Ramos (cell line): Measurements from ENCODE around the gene KCNA3.
"Not testable (repeated sequence)": the region's sequence is repeated elsewhere in the genome, so short reads cannot be mapped to it uniquely, and the experiment has no call there.

ENCODE experiments used
- in situ Hi-C: fragments of 300-500 bp; cut with MboI; formaldehyde crosslinking; loops from one replicate; pipeline ENCODE4 v1.14.3; 2022; ENCODE audit warnings: low sequenced_read_pairs; ENCODE audit not compliant: unreplicated experiment

The KCNA3 gene

DNA sequence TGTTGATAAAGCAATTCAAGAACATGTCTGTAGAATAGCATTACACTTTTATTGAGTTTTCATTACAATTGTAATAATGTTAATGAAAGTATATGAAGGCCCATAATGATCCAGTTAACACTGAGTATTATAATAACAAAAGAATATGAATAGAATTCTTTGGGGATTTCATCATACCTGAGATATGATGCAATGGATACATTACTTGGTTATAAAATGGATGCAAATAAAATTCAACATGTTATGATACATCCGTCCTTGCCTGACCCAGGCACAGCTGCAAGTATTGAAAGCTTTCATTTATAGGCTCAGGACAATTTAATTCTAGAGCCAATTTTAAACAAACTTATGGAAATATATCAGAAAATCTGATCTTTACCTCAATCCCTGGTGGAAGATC, 8.2 kb upstream of the KCNA3 start:
- in situ Hi-C loops, result no loop called here

DNA sequence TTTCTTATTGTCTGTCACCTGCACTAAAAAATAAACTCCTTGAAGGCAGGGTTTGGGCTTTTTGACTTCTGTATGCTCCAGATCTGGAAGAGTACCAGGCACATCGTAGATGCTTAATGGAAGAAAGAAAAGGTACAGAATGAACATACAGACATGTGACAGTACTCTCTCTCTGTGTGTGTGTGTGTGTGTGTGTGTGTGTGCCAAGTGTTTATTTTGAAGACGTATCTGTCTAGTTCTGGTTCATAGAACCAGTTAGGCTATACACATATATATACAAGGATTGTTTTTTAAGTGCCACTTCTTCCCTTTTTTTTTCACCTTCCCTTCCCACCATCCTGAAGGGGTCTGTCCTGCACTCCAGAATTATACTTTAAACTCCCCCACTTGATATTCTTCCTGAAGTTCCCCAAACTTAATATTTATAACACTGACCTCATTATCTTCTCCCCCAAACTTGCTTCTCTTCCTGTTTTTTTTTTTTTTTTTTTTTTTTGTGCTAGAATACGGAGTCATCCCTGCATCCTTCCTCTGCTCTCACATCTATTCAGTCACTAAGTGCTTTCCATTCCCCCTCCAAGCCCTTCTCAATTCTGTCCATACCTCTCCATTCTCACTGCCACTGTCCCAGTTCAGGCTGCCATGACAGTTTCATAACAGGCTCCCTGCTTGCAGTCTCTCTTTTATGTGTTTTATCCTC, 5.4 kb upstream of the KCNA3 start:
- in situ Hi-C loops, result no loop called here

DNA sequence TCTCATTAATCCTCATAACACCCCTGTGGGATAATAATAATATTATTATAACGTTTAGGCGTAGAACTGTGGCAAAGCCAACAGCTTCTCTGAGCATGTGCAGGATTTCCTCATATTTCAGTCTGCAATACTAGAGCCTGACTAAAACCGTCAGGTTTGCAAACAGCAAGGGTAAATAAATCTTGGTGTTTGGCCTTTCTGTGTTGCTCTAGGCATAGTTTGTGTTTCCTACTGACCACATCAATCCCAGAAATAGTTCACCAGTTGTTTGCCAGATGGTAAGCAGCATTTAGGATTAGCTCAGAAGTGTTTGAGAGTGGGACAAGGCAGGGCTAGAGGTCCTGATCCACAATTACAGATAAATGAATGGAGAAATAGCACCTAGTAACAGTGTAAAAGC, 2.8 kb upstream of the KCNA3 start:
- in situ Hi-C loops, result no loop called here

DNA sequence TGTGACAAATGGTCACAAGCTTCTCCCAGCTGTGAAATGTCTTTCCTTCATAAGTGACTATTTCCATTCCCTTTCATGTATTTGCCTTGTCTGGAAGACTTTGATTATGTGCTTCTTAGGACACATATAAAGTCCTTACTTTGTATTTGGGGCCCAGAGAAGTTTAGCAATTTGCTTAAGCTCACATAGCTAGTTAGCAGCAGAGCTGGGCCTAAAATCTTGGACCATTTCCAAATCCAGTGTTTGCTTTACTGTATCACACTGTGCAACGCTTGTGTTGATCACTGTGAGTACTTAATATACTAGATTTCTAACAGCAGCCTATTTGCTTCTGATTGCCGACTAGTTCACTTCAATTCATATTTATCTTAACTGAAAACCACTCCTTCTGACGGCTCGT, 2.2 kb upstream of the KCNA3 start:
- in situ Hi-C loops, result no loop called here

DNA sequence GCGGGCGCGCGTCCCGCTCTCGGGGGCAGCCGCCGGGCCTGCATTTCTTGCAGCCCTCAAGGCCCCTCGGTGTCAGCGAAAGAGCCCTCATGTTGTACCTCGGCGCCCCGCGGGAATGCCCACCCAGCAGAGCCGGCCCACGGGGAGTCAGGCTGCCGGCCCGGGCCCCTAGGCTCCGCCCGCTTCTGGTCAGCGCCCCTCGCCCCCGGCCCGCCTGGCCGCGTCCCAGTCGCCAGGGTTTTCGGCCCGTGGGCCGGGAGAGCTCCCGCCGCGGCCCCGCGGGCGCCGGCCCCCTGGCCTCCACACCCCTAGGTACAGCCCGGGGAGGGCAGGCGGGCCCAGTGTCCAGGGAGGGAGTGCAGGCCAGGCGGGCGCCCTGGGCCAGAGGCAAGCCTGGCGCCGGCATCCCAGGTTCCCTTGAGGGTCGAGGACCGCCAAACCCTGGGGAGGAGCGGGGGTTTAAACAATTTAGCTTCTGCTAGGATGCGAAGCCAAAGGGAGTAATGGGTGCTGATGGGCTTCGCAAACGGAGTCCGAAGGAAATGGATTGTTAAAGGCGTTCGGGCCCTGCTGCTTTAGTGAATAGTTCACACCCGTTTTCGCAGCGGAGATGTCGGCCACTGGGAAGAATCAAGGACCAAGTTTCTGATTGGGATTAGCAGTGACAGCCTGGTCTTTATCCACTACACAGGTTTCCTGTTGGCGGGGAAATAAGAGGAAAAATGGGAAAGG, 486 bp upstream of the KCNA3 start:
- in situ Hi-C loops, result no loop called here

DNA sequence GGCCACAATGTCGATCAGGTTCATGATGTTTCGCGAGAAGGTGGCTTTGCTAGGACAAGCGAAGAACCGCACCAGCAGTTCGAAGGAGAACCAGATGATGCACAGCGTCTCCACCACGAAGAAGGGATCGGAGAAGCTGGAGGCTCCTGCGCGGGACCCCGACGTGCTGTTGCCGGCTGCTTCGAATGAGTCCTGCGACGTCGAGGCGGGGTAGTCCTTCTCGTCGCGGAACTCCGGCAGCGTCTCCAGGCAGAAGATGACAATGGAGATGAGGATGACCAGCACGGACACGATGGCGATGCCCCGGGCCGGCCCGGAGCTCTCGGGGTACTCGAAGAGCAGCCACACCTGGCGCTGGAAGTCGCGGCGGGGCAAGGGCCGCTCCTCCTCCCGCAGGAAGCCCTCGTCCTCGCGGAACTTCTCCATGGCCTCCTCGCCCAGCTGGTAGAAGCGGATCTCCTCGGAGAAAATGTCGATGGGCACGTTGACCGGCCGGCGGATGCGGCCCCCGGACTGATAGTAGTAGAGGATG, 869 bp downstream of the KCNA3 start:
- in situ Hi-C loops, result loop anchor here (5.0 kb wide), 1 partner anchor 37 kb away; no protein-coding TSS in a partner anchor

DNA sequence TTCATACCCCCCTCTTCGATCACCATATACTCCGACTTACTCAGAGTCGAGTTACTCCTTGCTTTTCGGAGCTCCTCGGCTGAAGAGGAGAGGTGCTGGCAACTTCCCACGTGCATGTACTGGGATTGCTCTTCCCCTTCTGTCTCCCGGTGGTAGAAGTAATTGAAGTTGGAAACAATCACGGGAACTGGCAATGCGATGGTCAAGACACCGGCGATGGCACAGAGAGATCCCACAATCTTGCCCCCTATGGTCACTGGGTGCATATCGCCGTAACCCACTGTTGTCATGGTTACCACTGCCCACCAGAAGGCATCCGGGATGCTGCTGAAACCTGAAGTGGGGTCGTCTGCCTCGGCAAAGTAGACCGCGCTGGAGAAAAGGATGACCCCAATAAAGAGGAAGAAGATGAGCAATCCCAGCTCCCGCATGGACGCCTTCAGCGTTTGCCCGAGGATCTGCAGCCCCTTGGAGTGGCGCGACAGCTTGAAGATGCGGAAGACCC, 1.5 kb downstream of the KCNA3 start:
- in situ Hi-C loops, result loop anchor here (5.0 kb wide), 1 partner anchor 36 kb away; no protein-coding TSS in a partner anchor

DNA sequence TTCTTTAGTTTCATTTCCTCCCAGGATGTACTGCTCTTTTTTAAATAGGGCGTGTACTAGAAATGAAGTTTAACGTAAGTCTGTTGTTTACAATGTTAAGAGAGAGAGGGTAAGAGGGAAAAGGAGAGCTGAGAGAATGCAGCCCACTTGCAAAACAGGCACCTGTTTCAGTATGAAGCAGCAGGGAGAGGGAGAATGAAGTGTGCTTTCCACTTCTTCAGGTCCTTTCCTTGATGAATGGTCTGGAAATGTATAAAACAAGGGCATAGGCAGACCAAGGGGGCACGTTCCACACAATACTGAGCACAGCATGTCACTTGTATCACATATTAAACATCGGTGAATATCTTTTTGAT, 2.0 kb downstream of the KCNA3 start:
- in situ Hi-C loops, result loop anchor here (5.0 kb wide), 1 partner anchor 35 kb away; no protein-coding TSS in a partner anchor

DNA sequence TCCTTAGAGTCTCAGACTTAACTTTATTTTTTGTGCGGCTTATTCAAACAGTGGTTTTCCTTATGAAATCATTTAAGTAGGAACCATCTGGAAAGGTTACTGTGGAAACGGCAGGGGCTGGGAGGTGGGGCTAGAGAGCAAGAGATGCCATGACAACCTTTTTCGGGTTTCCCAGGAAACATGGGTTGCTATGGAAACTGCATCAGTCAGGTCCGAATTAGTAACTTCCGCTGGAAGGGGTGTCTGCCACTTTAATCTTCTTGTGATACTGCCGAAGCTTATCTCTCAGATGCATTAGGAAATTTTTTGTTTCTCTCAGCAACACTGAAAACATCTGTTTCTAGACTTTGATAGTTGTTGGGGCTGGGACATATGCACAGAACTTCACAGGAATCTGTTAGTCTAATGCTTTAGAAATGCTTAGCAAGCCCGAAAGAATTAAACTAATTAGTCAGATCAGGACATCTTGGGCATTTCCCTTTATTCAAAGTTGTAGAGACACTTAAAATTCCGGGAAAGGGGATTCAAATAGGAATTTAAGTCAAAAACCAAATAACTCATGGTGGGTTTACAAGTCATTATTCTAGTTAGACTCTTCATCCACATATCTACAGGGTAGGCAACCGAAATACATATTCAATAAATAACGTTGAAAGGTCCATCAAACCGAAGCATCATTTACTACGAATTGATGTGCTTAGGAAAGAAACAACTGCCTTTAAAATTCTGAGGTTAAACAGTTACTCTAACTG, 2.6 kb downstream of the KCNA3 start:
- in situ Hi-C loops, result loop anchor here (5.0 kb wide), 1 partner anchor 35 kb away; no protein-coding TSS in a partner anchor

DNA sequence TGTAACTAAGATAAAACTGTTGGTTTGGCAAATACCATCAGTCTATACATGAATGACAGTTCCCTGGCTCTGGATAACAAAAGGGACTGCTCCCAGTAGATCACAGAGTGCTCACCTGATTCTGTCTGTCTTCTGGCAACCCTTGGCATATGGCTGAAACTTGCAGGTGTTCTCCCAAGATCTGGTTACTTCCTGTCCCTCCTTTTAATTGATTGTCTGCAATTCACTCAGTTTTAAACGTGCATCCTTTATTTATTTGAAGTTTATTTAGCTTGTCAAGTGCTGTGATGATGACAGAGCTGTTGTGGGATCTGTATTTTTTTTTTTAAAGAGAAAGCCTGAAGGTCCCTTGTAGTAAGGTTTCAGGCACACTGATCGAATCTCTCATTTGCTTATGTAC, 3.4 kb downstream of the KCNA3 start:
- in situ Hi-C loops, result loop anchor here (5.0 kb wide), 1 partner anchor 34 kb away; no protein-coding TSS in a partner anchor

DNA sequence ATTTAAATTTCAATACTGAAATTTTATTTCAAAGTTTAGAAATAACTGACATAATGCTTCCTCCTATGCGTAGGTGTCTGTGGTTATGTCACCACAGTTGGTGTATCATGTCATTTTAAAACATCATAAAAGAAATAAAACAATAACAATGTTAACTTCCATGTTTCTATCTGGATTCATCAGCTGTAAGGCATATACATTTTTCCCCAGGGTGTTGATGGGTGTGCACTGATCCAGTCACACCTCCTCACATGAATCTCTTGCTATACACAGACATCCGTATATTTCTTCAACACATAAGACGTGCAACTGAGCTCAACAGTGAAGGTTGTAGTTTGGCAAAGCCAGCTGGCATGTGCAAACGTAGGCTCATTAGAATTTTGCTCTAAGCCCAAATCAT, 6.2 kb downstream of the KCNA3 start:
- in situ Hi-C loops, result no loop called here

DNA sequence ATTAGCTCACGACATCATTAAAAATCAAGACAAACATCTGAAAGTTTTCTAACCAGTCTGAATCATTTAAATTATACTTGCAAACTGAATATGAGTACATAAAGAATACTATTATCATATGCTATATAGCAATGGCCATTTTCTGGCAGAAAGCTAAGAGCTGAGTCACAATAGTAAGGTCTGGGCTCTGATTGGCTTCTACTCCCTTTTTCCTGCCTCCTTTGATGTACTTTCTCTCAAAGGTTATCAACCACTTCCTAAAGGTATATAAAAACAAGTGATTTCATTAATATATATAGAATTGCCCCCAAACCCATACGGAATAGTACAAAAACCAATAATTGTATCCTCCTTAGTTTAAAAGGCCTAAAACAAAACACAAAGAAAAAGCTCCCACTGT, 7.0 kb downstream of the KCNA3 start:
- in situ Hi-C loops, result no loop called here

DNA sequence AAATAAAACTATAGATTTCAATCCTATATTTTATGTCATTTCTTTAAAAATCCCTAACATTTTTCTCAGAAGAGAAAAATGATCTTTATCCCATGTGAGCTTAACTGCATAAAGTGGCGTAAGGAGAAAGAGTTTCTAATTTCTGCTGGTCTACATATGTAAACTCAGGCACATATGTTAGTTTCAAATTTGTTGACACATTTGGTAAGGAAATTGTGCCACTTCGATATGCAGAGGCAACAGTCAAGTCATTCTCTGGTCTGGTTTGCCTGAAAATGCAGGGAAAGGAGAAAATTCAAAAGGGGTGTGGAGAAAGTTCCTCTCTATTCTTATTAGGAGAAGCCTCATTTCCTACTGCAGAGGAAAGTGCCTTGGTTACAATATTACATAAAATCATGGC, 11.5 kb downstream of the KCNA3 start:
- in situ Hi-C loops, result no loop called here

DNA sequence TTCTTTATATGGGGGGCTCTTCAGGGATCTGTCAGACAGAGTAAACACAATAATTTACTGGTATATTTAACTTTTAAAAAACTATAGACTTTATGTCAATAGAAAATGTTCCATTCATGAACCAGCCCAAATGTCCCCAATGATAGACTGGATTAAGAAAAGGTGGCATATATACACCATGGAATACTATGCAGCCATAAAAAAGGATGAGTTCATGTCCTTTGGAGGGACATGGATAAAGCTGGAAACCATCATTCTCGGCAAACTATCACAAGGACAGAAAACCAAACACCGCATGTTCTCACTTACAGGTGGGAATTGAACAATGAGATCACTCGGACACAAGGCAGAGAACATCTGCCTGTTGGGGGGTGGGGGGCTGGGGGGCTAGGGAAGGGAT, 15.2 kb downstream of the KCNA3 start:
- in situ Hi-C loops, result not testable (repeated sequence)

DNA sequence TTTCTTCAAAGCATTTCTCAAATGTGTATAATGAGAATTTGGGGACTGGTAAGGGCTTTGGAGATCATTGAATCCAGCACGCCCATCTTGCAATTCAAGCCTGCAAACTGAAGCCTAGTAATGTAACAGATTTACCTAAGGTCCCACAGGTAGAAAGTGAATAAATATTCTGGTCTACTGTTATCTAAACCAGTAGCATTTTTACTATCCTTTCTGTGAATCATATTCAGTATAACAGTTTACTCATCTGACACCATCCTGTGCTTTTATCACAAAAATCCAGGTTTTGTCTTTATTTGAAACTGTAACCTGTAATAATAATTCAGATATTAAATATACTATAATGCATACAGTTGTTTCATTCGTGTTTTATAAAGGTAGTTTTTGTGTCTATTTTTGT, 17.4 kb downstream of the KCNA3 start:
- in situ Hi-C loops, result no loop called here

DNA sequence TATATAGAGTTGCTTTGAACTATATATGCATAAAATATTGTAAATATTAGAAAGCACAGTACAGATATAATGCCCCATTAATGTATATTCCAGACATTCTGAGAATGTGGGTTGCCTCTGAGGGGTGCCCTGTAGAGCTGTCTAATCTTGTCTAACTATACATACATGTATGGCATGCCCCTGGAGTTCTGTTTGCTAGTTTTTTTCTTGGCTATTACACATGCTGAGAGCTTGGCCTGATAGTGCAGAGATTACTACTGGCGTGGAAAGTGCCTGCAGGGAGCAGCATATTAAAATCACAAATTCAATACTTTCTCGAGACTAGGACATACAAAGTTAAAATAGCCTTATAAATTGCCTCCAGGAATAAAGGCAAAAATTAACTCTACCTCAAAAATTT, 24.1 kb downstream of the KCNA3 start:
- in situ Hi-C loops, result no loop called here

DNA sequence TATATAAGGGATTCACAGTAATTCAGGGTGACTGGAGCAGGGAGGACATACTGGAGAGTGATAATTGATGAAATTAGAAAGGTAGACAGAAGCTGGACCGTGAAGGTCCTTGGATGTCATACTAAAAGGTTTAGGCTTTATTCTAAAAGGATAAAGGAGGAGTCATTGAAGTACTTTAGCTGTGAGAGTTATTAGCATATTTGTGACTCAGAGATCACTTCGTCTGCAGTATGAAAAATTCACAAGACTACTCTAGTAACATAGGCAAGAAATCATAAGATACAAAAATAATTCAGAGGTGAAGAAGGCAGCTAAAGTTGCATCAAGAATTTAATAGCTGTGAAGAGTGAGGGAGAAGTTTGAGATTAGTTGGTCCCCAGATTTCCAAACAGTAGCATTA, 26.3 kb downstream of the KCNA3 start:
- in situ Hi-C loops, result no loop called here

DNA sequence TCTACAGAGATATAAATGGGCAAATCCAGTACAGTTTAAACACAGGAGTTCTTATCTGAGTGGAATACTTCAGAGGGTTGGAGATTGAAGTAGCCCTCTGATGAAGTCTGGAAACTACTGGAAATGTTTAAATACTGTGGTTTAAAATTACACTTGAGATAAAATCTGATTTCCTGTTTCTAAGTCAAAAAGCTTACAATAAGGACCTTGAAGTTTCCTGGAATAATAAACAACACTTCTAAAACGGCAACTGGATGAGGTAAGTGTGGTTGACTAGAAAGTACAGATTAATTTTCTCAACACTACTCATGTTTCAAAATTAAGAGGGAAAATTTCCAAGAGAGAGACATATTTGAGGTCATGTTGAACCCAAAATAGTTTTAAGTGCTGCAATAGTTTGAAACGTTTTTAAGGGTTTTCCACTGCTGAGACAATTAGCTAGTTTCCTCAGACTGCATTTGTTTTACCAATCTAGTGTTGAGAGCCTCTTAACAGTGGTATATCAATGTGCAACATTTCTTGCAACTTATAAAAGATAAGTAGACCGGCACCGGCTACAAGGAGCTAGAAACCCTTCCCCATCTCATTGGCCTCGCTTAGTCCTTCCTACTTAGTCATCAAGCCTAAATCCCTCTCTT, 27.4 kb downstream of the KCNA3 start:
- in situ Hi-C loops, result no loop called here

DNA sequence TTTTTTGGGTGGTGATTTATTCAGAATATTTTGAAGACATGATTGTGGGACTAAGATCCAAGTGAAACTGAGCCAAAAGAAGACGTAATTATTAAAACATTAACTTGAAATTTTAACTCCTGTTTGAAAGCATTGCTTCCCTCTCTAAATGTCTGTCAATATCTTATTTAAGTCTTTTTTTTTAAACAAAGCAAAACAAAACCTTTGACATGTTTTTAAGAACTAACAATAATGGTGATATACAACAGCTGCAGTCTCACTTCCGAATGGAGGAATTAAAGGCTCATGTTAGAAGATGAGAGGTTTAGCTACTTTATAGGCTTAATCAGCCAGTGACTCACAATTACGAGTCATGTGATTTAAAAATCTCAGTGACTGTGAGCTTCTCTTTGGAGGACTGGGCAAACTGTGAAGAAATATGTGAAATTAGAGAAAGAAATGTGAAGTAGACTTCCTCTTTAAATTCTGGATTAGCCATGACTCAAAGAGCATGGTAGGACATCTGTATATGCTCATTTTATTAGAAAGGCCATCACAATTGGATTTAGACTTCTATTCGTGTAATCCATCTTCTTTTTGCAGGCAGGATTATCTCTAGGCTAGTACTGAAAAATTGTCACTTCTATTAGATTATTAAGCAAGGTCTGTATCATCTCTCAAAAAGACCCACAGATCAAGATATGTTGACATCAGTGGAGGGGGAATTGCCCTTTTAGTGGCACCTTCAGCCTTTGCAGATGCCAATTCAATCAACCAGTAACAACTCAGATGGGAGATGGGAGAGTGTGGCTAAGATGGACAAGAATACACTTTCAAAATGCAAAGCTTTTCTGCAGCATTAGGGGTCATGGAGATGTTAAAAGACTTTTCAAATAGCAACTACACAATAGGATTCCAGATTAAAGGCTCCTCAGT, 28.7 kb downstream of the KCNA3 start:
- in situ Hi-C loops, result no loop called here
